Keratinocyte (primary cell): ENCODE results near the gene RFC3. TPM values are rescaled to one million over a fixed set of nuclear protein-coding genes. Genes with fewer than 3 reads are reported as not detected.

Experiments
- DNase-seq: peaks from one replicate; pipeline ENCODE4 v3.0.0-alpha.2; 2011; ENCODE audit warnings: low read depth, missing footprints, low spot score
- FAIRE-seq: peaks from 2 replicates; lab custom pipeline; 2011; peaks lifted over from hg19 to GRCh38; lab: Jason Lieb, UNC
- H2AFZ ChIP-seq: 2 replicates; pipeline ENCODE4 v1.6.0; 2012; ENCODE audit warnings: low read length, control low read depth, inconsistent platforms; ENCODE audit not compliant: control insufficient read depth
- H3K27ac ChIP-seq: 2 replicates; pipeline ENCODE4 v1.5.1; 2011; ENCODE audit warnings: low read length; ENCODE audit not compliant: control insufficient read depth, insufficient read depth
- H3K27me3 ChIP-seq: 3 replicates; pipeline ENCODE4 v1.6.0; 2011; ENCODE audit warnings: low read length; ENCODE audit not compliant: control insufficient read depth, insufficient read depth; ENCODE audit errors: extremely low read depth
- H3K36me3 ChIP-seq, 2 experiments: 2 replicates in 1 of 2; 3 replicates in 1 of 2; pipeline ENCODE4 v1.5.1; 2011; ENCODE audit warnings: low read length in 2 of 2, mild to moderate bottlenecking in 1 of 2; ENCODE audit not compliant: control insufficient read depth in 2 of 2, insufficient read depth in 2 of 2; ENCODE audit errors: extremely low read depth in 1 of 2
- H3K4me1 ChIP-seq: 3 replicates; pipeline ENCODE4 v1.5.1; 2011; ENCODE audit warnings: low read length; ENCODE audit not compliant: control insufficient read depth, insufficient read depth; ENCODE audit errors: extremely low read depth
- H3K4me2 ChIP-seq: 3 replicates; pipeline ENCODE4 v1.6.0; 2011; ENCODE audit warnings: low read depth, low read length; ENCODE audit not compliant: control insufficient read depth, insufficient read depth; ENCODE audit errors: extremely low read depth
- H3K4me3 ChIP-seq, 3 experiments: fragments of 200-600 bp in 1 of 3; sonication (generic) in 1 of 3; 2 replicates in 2 of 3; 3 replicates in 1 of 3; pipeline ENCODE4 v1.5.1; 2011 to 2016; ENCODE audit warnings: low read length in 3 of 3, mild to moderate bottlenecking in 3 of 3, control low read depth in 2 of 3, inconsistent platforms in 1 of 3, low read depth in 1 of 3, mixed read lengths in 1 of 3, mixed run types in 1 of 3, moderate library complexity in 1 of 3; ENCODE audit not compliant: control insufficient read depth in 2 of 3, insufficient read depth in 2 of 3; ENCODE audit errors: extremely low read depth in 1 of 3
- H3K79me2 ChIP-seq: 2 replicates; pipeline ENCODE4 v1.6.0; 2012; ENCODE audit warnings: low read length; ENCODE audit not compliant: control insufficient read depth, insufficient read depth
- H3K9ac ChIP-seq: 3 replicates; pipeline ENCODE4 v1.6.0; 2011; ENCODE audit warnings: low read length; ENCODE audit not compliant: control insufficient read depth, insufficient read depth; ENCODE audit errors: extremely low read depth
- H3K9me1 ChIP-seq: 3 replicates; pipeline ENCODE4 v1.6.0; 2011; ENCODE audit warnings: low read length; ENCODE audit not compliant: control insufficient read depth, insufficient read depth; ENCODE audit errors: extremely low read depth
- H3K9me3 ChIP-seq: 2 replicates; pipeline ENCODE4 v1.5.1; 2012; ENCODE audit warnings: low read depth, low read length; ENCODE audit not compliant: control insufficient read depth
- H4K20me1 ChIP-seq: 3 replicates; pipeline ENCODE4 v1.6.0; 2011; ENCODE audit warnings: low read length; ENCODE audit not compliant: control insufficient read depth, insufficient read depth; ENCODE audit errors: extremely low read depth
- CTCF ChIP-seq, 3 experiments: IDR thresholded peaks in 1 of 3; conservative IDR thresholded peaks in 1 of 3; optimal IDR thresholded peaks in 1 of 3; 2 replicates in 2 of 3; 3 replicates in 1 of 3; pipeline versions ENCODE3 to v1.5.1; 2011; ENCODE audit warnings: low read length in 3 of 3, mild to moderate bottlenecking in 3 of 3, moderate library complexity in 2 of 3, control low read depth in 1 of 3, inconsistent platforms in 1 of 3; ENCODE audit not compliant: insufficient read depth in 2 of 3; ENCODE audit errors: extremely low read depth in 1 of 3
- EZH2 ChIP-seq: IDR thresholded peaks from one replicate; pipeline ENCODE4 v1.6.1; 2012; ENCODE audit warnings: inconsistent platforms, mild to moderate bottlenecking, low read length, moderate library complexity
- dilution Hi-C: fragments of 300-500 bp; cut with MboI; formaldehyde crosslinking; loops from one replicate; pipeline ENCODE4 v1.7.0; 2020; ENCODE audit warnings: low sequenced_read_pairs; ENCODE audit not compliant: extremely low pct_ligation_motif_present
- polyA plus RNA-seq, 5 experiments: library from polyadenylated mRNA; depleted of rRNA in 3 of 5; stranded (reverse) in 3 of 5; stranded (forward) in 1 of 5; unstranded in 1 of 5; fragments of >200 nt; gene quantifications; 1 replicate in 1 of 5; 2 replicates in 3 of 5; 3 replicates in 1 of 5; pipeline versions ENCODE4 v1.2.1 to v1.2.3, GENCODE V29; 2011 to 2012; ENCODE audit warnings: missing spikeins in 2 of 5, low read depth in 1 of 5, low replicate concordance in 1 of 5

The RFC3 gene
- polyA plus RNA-seq, 1 donor (not counting 4 experiments of a cell fraction or from before 2014, with no cell fraction given) = 20.8 TPM

- dilution Hi-C loops = no loop called here
- H2AFZ ChIP-seq = no peak overlapping the region
- H3K27me3 ChIP-seq = no peaks in the 10 kb centered on the region
- H3K9ac ChIP-seq = no peak overlapping the region
- H3K4me1 ChIP-seq = peaks cover 5% of the 10 kb centered on the region
- H3K9me1 ChIP-seq = no peaks in the 10 kb centered on the region
- H3K79me2 ChIP-seq = no peaks in the 10 kb centered on the region
- H3K27ac ChIP-seq = no peak overlapping the region
- H3K4me3 ChIP-seq = no peak overlapping the region
- DNase-seq (no peak), FAIRE-seq (no peak)
- H3K36me3 ChIP-seq = no peaks in the 10 kb centered on the region
- H3K9me3 ChIP-seq = no peaks in the 10 kb centered on the region
- TF ChIP-seq CTCF (optimal IDR thresholded peaks at IDR 0.05 in 1 of 3, IDR thresholded peaks at IDR 0.05 in 1 of 3, conservative IDR thresholded peaks at IDR 0.05 in 1 of 3; ENCODE audit: extremely low read depth in 1 of 3, insufficient read depth in 2 of 3, low read length in 3 of 3) (no peak), EZH2 (no peak)
- no peaks in the 10 kb centered on the region for H4K20me1 ChIP-seq
- no peak overlapping the region for H3K4me2 ChIP-seq
Measured at GRCh38 chr13:33798023-33798422, 19.9 kb upstream of the RFC3 start.

GRCh38 chr13:33799950-33800592 is 17.9 kb upstream of the RFC3 start:
- DNase-seq = no peak
- H3K4me2 ChIP-seq = no peak overlapping the region

More at GRCh38 chr13:33799950-33800592, 17.9 kb upstream of the RFC3 start:
- no peaks in the 10 kb centered on the region for H3K79me2 ChIP-seq
- no peak for FAIRE-seq
- no peak overlapping the region for H3K4me3 ChIP-seq
- no peak overlapping the region for H3K9ac ChIP-seq
- dilution Hi-C loops = no loop called here
- H3K36me3 ChIP-seq = no peaks in the 10 kb centered on the region
- H3K9me1 ChIP-seq = no peaks in the 10 kb centered on the region
- TF ChIP-seq EZH2 (no peak), CTCF (optimal IDR thresholded peaks at IDR 0.05 in 1 of 3, IDR thresholded peaks at IDR 0.05 in 1 of 3, conservative IDR thresholded peaks at IDR 0.05 in 1 of 3; ENCODE audit: extremely low read depth in 1 of 3, insufficient read depth in 2 of 3, low read length in 3 of 3) (peak in 1 of 3 experiments; percentile 8)
- H3K4me1 ChIP-seq = peaks cover 5% of the 10 kb centered on the region
- no peaks in the 10 kb centered on the region for H3K9me3 ChIP-seq
- no peaks in the 10 kb centered on the region for H4K20me1 ChIP-seq
- no peak overlapping the region for H3K27ac ChIP-seq
- no peaks in the 10 kb centered on the region for H3K27me3 ChIP-seq
- peak overlapping the region; percentile 13 for H2AFZ ChIP-seq
